Measurements from ENCODE around the gene SUPT20H. TPM values are rescaled to one million over a fixed set of nuclear protein-coding genes. Genes with fewer than 3 reads are reported as not detected.

The SUPT20H gene
- total and polyA plus RNA-seq, 2 donors (not counting 1 experiment from before 2014, with no cell fraction given) = 56.5 to 57.5 TPM

- Histone ChIP-seq H3K9me3 (ENCODE audit: control insufficient read depth, insufficient read depth, low read depth, low read length) (no peaks in the 10 kb centered on the region), H3K27me3 (ENCODE audit: control insufficient read depth, insufficient read depth, low read length) (no peaks in the 10 kb centered on the region), H3K4me3 (replicated peaks in 1 of 4; ENCODE audit: control extremely low read depth in 1 of 4, insufficient read depth in 1 of 4, low read depth in 3 of 4, low read length in 4 of 4) (no peak overlapping the region), H3K36me3 (ENCODE audit: control insufficient read depth, insufficient read depth, low read length) (no peaks in the 10 kb centered on the region), H2AFZ (ENCODE audit: low read length) (no peak overlapping the region), H3K79me2 (ENCODE audit: control insufficient read depth, insufficient read depth, low read length) (no peaks in the 10 kb centered on the region), H3K27ac (ENCODE audit: insufficient read depth, low read length) (no peak overlapping the region), H3K4me2 (ENCODE audit: extremely low read depth, insufficient read depth, low read length) (no peak overlapping the region), H3K4me1 (ENCODE audit: control insufficient read depth, extremely low read depth, insufficient read depth, low read length) (no peaks in the 10 kb centered on the region), H3K9ac (ENCODE audit: insufficient read depth, low read length) (no peak overlapping the region), H4K20me1 (ENCODE audit: control insufficient read depth, extremely low read depth, insufficient read depth, low read length) (no peaks in the 10 kb centered on the region)
- DNase-seq (ENCODE audit: low read depth in 2 of 2) = no peak
- TF ChIP-seq, protein P1, sequence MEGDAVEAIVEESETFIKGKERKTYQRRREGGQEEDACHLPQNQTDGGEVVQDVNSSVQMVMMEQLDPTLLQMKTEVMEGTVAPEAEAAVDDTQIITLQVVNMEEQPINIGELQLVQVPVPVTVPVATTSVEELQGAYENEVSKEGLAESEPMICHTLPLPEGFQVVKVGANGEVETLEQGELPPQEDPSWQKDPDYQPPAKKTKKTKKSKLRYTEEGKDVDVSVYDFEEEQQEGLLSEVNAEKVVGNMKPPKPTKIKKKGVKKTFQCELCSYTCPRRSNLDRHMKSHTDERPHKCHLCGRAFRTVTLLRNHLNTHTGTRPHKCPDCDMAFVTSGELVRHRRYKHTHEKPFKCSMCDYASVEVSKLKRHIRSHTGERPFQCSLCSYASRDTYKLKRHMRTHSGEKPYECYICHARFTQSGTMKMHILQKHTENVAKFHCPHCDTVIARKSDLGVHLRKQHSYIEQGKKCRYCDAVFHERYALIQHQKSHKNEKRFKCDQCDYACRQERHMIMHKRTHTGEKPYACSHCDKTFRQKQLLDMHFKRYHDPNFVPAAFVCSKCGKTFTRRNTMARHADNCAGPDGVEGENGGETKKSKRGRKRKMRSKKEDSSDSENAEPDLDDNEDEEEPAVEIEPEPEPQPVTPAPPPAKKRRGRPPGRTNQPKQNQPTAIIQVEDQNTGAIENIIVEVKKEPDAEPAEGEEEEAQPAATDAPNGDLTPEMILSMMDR (conservative IDR thresholded peaks at IDR 0.05 in 1 of 2, IDR thresholded peaks at IDR 0.05 in 1 of 2; ENCODE audit: low read depth in 1 of 2, low read length in 2 of 2) = no peak
- no peak for TF ChIP-seq EZH2 (IDR thresholded peaks at IDR 0.05; ENCODE audit: low read length, missing control alignments)
Measured at GRCh38 chr13:37087486-37087885, 28.0 kb upstream of the SUPT20H start.

DNA sequence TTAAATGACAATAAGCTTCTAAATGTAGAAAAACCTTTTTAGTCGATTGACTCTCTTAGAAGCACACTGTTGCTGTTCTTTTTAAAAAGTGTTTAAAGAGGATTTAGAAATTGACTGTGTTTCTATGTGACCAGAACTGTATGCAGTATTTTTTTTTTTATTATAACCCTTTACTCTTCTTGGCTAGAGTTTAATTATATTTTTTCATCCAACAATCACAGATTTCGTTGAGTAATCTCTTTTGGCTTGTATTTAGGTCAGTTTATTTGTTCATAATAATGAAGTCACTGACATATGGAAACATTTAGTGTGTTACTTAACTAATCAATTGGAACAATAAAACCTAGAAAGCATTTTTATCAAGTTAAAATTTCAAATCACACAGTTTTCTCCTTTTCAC lies 26.1 kb upstream of the SUPT20H start:
- Histone ChIP-seq H3K4me3 (replicated peaks in 1 of 4; ENCODE audit: control extremely low read depth in 1 of 4, insufficient read depth in 1 of 4, low read depth in 3 of 4, low read length in 4 of 4) (no peak overlapping the region), H3K79me2 (ENCODE audit: control insufficient read depth, insufficient read depth, low read length) (no peaks in the 10 kb centered on the region), H3K36me3 (ENCODE audit: control insufficient read depth, insufficient read depth, low read length) (no peaks in the 10 kb centered on the region), H4K20me1 (ENCODE audit: control insufficient read depth, extremely low read depth, insufficient read depth, low read length) (no peaks in the 10 kb centered on the region), H3K4me1 (ENCODE audit: control insufficient read depth, extremely low read depth, insufficient read depth, low read length) (no peaks in the 10 kb centered on the region), H3K9me3 (ENCODE audit: control insufficient read depth, insufficient read depth, low read depth, low read length) (no peaks in the 10 kb centered on the region), H3K27ac (ENCODE audit: insufficient read depth, low read length) (no peak overlapping the region), H2AFZ (ENCODE audit: low read length) (no peak overlapping the region), H3K4me2 (ENCODE audit: extremely low read depth, insufficient read depth, low read length) (no peak overlapping the region), H3K27me3 (ENCODE audit: control insufficient read depth, insufficient read depth, low read length) (no peaks in the 10 kb centered on the region), H3K9ac (ENCODE audit: insufficient read depth, low read length) (no peak overlapping the region)
- DNase-seq (ENCODE audit: low read depth in 2 of 2) = peak in 1 of 2 donors; percentile 17
- TF ChIP-seq EZH2 (IDR thresholded peaks at IDR 0.05; ENCODE audit: low read length, missing control alignments) = no peak
- TF ChIP-seq, protein P1 (conservative IDR thresholded peaks at IDR 0.05 in 1 of 2, IDR thresholded peaks at IDR 0.05 in 1 of 2; ENCODE audit: low read depth in 1 of 2, low read length in 2 of 2) = no peak

DNA sequence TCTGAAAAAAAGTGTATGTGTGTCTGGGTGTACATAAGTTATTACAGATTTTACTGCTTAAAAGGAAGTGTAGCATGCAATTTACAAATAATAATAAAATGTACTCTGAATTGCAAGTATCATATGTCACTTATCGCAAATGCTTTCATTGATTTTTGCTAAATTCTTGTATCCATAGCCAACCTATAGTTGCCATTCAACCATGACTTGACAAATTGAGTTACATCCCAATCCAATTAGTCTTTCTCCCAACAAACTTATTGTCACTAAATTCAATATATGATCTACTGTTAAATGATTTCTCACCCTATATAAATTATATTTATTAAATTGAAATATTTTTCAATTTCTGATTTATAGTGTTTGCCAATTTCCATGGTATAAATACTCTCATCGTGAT lies 17.3 kb upstream of the SUPT20H start:
- Histone ChIP-seq H2AFZ (ENCODE audit: low read length) (no peak overlapping the region), H3K4me1 (ENCODE audit: control insufficient read depth, extremely low read depth, insufficient read depth, low read length) (no peaks in the 10 kb centered on the region), H3K27me3 (ENCODE audit: control insufficient read depth, insufficient read depth, low read length) (no peaks in the 10 kb centered on the region), H3K9me3 (ENCODE audit: control insufficient read depth, insufficient read depth, low read depth, low read length) (no peaks in the 10 kb centered on the region), H3K4me3 (replicated peaks in 1 of 4; ENCODE audit: control extremely low read depth in 1 of 4, insufficient read depth in 1 of 4, low read depth in 3 of 4, low read length in 4 of 4) (no peak overlapping the region), H3K36me3 (ENCODE audit: control insufficient read depth, insufficient read depth, low read length) (no peaks in the 10 kb centered on the region), H3K9ac (ENCODE audit: insufficient read depth, low read length) (no peak overlapping the region), H3K79me2 (ENCODE audit: control insufficient read depth, insufficient read depth, low read length) (no peaks in the 10 kb centered on the region), H4K20me1 (ENCODE audit: control insufficient read depth, extremely low read depth, insufficient read depth, low read length) (no peaks in the 10 kb centered on the region), H3K27ac (ENCODE audit: insufficient read depth, low read length) (no peak overlapping the region), H3K4me2 (ENCODE audit: extremely low read depth, insufficient read depth, low read length) (no peak overlapping the region)
- no peak for TF ChIP-seq EZH2 (IDR thresholded peaks at IDR 0.05; ENCODE audit: low read length, missing control alignments)
- TF ChIP-seq, protein P1 (conservative IDR thresholded peaks at IDR 0.05 in 1 of 2, IDR thresholded peaks at IDR 0.05 in 1 of 2; ENCODE audit: low read depth in 1 of 2, low read length in 2 of 2) = no peak
- DNase-seq (ENCODE audit: low read depth in 2 of 2) = no peak

All from fibroblast of lung (primary cell).